Neural cell (in vitro differentiated cells): ENCODE results near the gene MOB2. TPM values are rescaled to one million over a fixed set of nuclear protein-coding genes. Genes with fewer than 3 reads are reported as not detected.

Experiments
- H2AFZ ChIP-seq: fragments of 200-600, 300-800 bp; sonication (generic), shearing (Covaris generic); 2 replicates; pipeline ENCODE4 v1.6.0; 2014; ENCODE audit warnings: low read depth, mild to moderate bottlenecking, antibody characterized with exemption, low read length, moderate library complexity
- H3F3A ChIP-seq: fragments of 200-600 bp; shearing (Covaris generic); 2 replicates; pipeline ENCODE4 v1.6.1; 2016; ENCODE audit warnings: mild to moderate bottlenecking, moderate library complexity, mixed read lengths, antibody characterized with exemption, low read length; ENCODE audit not compliant: insufficient read depth, poor library complexity, severe bottlenecking
- H3K27ac ChIP-seq: fragments of 200-600, 300-800 bp; sonication (generic), shearing (Covaris generic); 2 replicates; pipeline ENCODE4 v1.5.1; 2014; ENCODE audit warnings: mild to moderate bottlenecking, low read length, moderate library complexity
- H3K27me3 ChIP-seq: fragments of 300-800, 200-600 bp; sonication (generic), shearing (Covaris generic); 2 replicates; pipeline ENCODE4 v1.6.0; 2014; ENCODE audit warnings: mild to moderate bottlenecking, low read depth, low read length, moderate library complexity; ENCODE audit not compliant: insufficient read depth
- H3K36me3 ChIP-seq: fragments of 300-800, 200-600 bp; sonication (generic), shearing (Covaris generic); 2 replicates; pipeline ENCODE4 v1.5.1; 2014; ENCODE audit warnings: mild to moderate bottlenecking, antibody characterized with exemption, low read length, moderate library complexity; ENCODE audit not compliant: insufficient read depth
- H3K4me2 ChIP-seq: fragments of 300-800, 200-600 bp; sonication (generic), shearing (Covaris generic); 2 replicates; pipeline ENCODE4 v1.6.0; 2014; ENCODE audit warnings: mild to moderate bottlenecking, low read length
- H3K4me3 ChIP-seq: fragments of 300-800, 200-600 bp; sonication (generic), shearing (Covaris generic); 2 replicates; pipeline ENCODE4 v1.5.1; 2014; ENCODE audit warnings: mild to moderate bottlenecking, low read length, moderate library complexity
- H3K79me2 ChIP-seq: fragments of 200-600 bp; shearing (Covaris generic); replicated peaks from 2 replicates; pipeline ENCODE4 v1.6.0; 2014; ENCODE audit warnings: mild to moderate bottlenecking, low read length, moderate library complexity; ENCODE audit not compliant: insufficient read depth
- H3K9ac ChIP-seq: fragments of 300-800, 200-600 bp; sonication (generic), shearing (Covaris generic); 2 replicates; pipeline ENCODE4 v1.6.1; 2016; ENCODE audit warnings: mild to moderate bottlenecking, low read length, mixed read lengths
- H3K9me2 ChIP-seq: fragments of 200-600 bp; shearing (Covaris generic); 2 replicates; pipeline ENCODE4 v1.6.1; 2016; ENCODE audit warnings: mild to moderate bottlenecking, low read length, mixed read lengths; ENCODE audit not compliant: insufficient read depth
- H3K9me3 ChIP-seq: fragments of 200-600, 300-800 bp; sonication (generic), shearing (Covaris generic); 2 replicates; pipeline ENCODE4 v1.6.1; 2016; ENCODE audit warnings: mild to moderate bottlenecking, mixed run types, low read length, moderate library complexity, mixed read lengths
- H4K20me1 ChIP-seq: fragments of 200-600 bp; shearing (Covaris generic); 2 replicates; pipeline ENCODE4 v1.6.1; 2016; ENCODE audit warnings: mild to moderate bottlenecking, mixed run types; ENCODE audit not compliant: insufficient read depth
- EP300 ChIP-seq: fragments of 450-650 bp; conservative IDR thresholded peaks from 2 replicates; pipeline ENCODE4 v1.6.1; 2014; ENCODE audit warnings: antibody characterized with exemption, mild to moderate bottlenecking, moderate library complexity; ENCODE audit not compliant: poor library complexity, severe bottlenecking
- EZH2 ChIP-seq: fragments of 200-600, 300-800 bp; shearing (Covaris generic), sonication (generic); IDR thresholded peaks from 2 replicates; pipeline ENCODE4 v1.6.1; 2014; ENCODE audit warnings: antibody characterized with exemption, low read length, borderline replicate concordance, mild to moderate bottlenecking; ENCODE audit not compliant: insufficient read depth, poor library complexity, severe bottlenecking
- MXI1 ChIP-seq: fragments of 450-650 bp; conservative IDR thresholded peaks from 2 replicates; pipeline ENCODE4 v1.6.1; 2014; ENCODE audit warnings: antibody characterized with exemption, mild to moderate bottlenecking; ENCODE audit not compliant: poor library complexity, severe bottlenecking
- RAD21 ChIP-seq: fragments of 450-650 bp; conservative IDR thresholded peaks from 2 replicates; pipeline ENCODE4 v1.6.1; 2014; ENCODE audit warnings: antibody characterized with exemption, mild to moderate bottlenecking, moderate library complexity
- SMC3 ChIP-seq: fragments of 450-650 bp; conservative IDR thresholded peaks from 2 replicates; pipeline ENCODE4 v1.6.1; 2014; ENCODE audit warnings: antibody characterized with exemption, mild to moderate bottlenecking, moderate library complexity; ENCODE audit not compliant: poor library complexity
- TAF1 ChIP-seq: IDR thresholded peaks from 2 replicates; pipeline ENCODE4 v1.6.1; 2012; ENCODE audit warnings: low read depth
- polyA plus RNA-seq: library from polyadenylated mRNA; depleted of rRNA; stranded (reverse); fragments of >200 nt; gene quantifications from 2 replicates; pipeline ENCODE4 v1.2.3, GENCODE V29; 2014
- TF ChIP-seq, protein P1 (sequence below): fragments of 450-650 bp; IDR thresholded peaks from 2 replicates; pipeline ENCODE4 v1.5.1; 2014; ENCODE audit warnings: antibody characterized with exemption, mild to moderate bottlenecking, moderate library complexity; ENCODE audit not compliant: poor library complexity, severe bottlenecking
- TF ChIP-seq, protein P2 (sequence below): IDR thresholded peaks from 2 replicates; pipeline ENCODE4 v1.6.1; 2012; ENCODE audit warnings: borderline replicate concordance

The MOB2 gene
- polyA plus RNA-seq, 1 donor from 2014 or later: 33.2 TPM

DNA sequence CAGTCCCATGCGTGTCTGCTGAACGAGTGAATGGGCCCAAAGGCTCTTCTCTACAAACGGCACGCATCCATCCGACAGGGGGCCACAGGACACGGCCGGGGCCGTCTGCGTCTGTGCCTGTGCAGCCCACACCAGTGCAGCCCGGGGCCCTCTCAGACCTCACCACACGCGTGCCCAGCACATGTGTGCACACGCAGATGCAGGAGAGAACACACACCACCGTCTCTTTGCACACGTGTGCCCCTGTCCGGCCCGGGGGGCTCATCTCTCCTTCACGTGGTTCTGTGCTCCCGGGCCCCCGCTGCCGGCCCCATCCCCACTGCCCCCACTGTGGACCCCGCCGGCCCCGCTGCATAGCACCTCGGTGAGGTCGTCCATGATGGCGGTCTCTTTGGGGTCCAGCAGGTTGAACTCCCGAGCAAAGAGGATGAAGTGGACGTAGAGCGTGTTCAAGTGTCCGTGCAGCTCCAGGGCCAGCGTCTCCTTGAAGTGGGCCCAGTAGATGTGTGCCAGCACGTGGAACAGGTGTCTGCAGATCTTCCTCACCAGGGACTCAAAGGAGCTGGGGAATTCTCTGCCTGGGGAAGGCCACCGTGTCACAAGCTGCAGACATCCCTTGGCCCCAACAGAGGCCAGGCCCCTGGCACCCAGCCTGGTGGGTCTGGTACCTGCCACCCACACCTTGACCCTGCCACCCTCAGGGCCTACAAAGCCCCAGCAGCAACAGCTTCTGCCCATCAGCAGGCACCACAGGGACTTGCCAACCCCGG, 16.5 kb downstream of the MOB2 start:
- Histone ChIP-seq H2AFZ (no peak overlapping the region), H3K36me3 (no peaks in the 10 kb centered on the region), H4K20me1 (no peaks in the 10 kb centered on the region), H3K9ac (no peak overlapping the region), H3K27me3 (no peaks in the 10 kb centered on the region), H3K4me2 (no peak overlapping the region), H3K4me3 (no peak overlapping the region), H3K79me2 (no peaks in the 10 kb centered on the region), H3K27ac (no peak overlapping the region), H3F3A (no peaks in the 10 kb centered on the region), H3K9me3 (no peaks in the 10 kb centered on the region), H3K9me2 (no peaks in the 10 kb centered on the region)
- TF ChIP-seq MXI1: no peak
- TF ChIP-seq, protein P1, sequence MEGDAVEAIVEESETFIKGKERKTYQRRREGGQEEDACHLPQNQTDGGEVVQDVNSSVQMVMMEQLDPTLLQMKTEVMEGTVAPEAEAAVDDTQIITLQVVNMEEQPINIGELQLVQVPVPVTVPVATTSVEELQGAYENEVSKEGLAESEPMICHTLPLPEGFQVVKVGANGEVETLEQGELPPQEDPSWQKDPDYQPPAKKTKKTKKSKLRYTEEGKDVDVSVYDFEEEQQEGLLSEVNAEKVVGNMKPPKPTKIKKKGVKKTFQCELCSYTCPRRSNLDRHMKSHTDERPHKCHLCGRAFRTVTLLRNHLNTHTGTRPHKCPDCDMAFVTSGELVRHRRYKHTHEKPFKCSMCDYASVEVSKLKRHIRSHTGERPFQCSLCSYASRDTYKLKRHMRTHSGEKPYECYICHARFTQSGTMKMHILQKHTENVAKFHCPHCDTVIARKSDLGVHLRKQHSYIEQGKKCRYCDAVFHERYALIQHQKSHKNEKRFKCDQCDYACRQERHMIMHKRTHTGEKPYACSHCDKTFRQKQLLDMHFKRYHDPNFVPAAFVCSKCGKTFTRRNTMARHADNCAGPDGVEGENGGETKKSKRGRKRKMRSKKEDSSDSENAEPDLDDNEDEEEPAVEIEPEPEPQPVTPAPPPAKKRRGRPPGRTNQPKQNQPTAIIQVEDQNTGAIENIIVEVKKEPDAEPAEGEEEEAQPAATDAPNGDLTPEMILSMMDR: no peak
- TF ChIP-seq SMC3: no peak
- no peak for TF ChIP-seq EZH2
- no peak for TF ChIP-seq TAF1
- TF ChIP-seq EP300: no peak
- TF ChIP-seq, protein P2, sequence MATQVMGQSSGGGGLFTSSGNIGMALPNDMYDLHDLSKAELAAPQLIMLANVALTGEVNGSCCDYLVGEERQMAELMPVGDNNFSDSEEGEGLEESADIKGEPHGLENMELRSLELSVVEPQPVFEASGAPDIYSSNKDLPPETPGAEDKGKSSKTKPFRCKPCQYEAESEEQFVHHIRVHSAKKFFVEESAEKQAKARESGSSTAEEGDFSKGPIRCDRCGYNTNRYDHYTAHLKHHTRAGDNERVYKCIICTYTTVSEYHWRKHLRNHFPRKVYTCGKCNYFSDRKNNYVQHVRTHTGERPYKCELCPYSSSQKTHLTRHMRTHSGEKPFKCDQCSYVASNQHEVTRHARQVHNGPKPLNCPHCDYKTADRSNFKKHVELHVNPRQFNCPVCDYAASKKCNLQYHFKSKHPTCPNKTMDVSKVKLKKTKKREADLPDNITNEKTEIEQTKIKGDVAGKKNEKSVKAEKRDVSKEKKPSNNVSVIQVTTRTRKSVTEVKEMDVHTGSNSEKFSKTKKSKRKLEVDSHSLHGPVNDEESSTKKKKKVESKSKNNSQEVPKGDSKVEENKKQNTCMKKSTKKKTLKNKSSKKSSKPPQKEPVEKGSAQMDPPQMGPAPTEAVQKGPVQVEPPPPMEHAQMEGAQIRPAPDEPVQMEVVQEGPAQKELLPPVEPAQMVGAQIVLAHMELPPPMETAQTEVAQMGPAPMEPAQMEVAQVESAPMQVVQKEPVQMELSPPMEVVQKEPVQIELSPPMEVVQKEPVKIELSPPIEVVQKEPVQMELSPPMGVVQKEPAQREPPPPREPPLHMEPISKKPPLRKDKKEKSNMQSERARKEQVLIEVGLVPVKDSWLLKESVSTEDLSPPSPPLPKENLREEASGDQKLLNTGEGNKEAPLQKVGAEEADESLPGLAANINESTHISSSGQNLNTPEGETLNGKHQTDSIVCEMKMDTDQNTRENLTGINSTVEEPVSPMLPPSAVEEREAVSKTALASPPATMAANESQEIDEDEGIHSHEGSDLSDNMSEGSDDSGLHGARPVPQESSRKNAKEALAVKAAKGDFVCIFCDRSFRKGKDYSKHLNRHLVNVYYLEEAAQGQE: no peak

DNA sequence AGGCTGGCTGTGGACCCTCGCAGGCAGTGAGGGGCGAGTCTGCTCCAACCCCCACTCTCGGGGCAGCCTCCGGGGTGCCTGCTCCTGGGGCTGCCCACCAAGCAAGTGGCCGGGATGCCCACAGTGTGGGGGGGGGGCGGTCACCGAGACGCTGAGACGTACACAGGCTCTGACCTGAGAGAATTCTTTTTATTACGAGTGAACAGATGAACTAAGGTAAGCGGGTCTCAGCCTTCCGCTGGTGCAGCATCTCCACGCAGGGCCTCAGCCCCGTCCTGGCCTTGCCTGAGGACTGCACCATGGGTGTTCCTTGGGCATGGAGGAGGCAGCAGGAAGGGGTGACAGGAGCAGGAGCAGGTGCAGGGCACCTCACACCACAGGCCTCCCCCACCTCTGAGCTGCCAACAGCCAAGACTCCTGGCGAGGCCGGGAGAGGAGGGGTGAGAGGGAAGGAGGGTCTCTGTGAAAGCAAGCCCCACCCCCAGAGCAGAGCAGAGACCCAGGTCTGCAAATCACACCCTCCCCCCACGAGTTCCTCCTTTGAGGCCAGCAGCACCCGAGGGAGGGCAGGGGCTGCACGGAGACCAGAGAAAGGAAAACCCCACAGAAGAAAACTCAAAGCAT, 17.2 kb downstream of the MOB2 start:
- no peaks in the 10 kb centered on the region for H4K20me1 ChIP-seq
- no peaks in the 10 kb centered on the region for H3K9me3 ChIP-seq
- H3K4me3 ChIP-seq: no peak overlapping the region
- no peaks in the 10 kb centered on the region for H3K79me2 ChIP-seq
- TF ChIP-seq, protein P2: no peak
- TF ChIP-seq RAD21 (no peak), MXI1 (no peak), EP300 (no peak)
- no peaks in the 10 kb centered on the region for H3K9me2 ChIP-seq
- no peaks in the 10 kb centered on the region for H3K27me3 ChIP-seq
- H2AFZ ChIP-seq: no peak overlapping the region
- H3K4me2 ChIP-seq: no peak overlapping the region
- no peaks in the 10 kb centered on the region for H3F3A ChIP-seq
- H3K27ac ChIP-seq: no peak overlapping the region
- no peak overlapping the region for H3K9ac ChIP-seq
- no peaks in the 10 kb centered on the region for H3K36me3 ChIP-seq
